GM18502 (cell line): ENCODE results near the gene TEAD1.

Experiments
- ATAC-seq: cut with Tn5 transposase; IDR thresholded peaks from one replicate; pipeline ENCODE4 v1.9.1; 2021; ENCODE audit warnings: mild to moderate bottlenecking; ENCODE audit not compliant: unreplicated experiment, poor library complexity

TEAD1 gene

GRCh38 chr11:12731841-12732336, 57.7 kb downstream of the TEAD1 start:
- ATAC-seq = no peak

- ATAC-seq = no peak
Measured at GRCh38 chr11:12733091-12733490, 58.9 kb downstream of the TEAD1 start.

- no peak for ATAC-seq
Measured at GRCh38 chr11:12734625-12735024, 60.4 kb downstream of the TEAD1 start.

DNA sequence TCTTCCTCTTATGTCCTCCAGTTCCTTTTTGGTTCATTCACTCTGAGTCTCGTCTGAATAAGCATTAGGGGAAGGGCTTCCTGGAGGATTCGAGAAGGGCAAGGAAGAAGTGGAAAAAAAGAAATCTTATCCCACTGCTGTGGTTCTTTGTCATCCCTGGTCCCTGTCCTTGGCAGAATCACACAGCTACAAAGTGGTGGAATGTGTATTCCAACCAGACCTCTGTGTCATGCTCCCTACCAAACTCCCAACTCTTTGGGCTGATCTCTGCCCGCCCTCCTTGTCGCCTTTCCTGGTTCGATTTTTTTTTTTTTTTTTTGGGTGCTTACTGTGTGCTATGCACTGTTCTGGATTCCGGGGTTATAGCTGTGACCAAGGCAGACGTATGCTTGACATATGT, 61.0 kb downstream of the TEAD1 start:
- ATAC-seq = no peak

- no peak for ATAC-seq
Measured at GRCh38 chr11:12737024-12737423, 62.8 kb downstream of the TEAD1 start.

- no peak for ATAC-seq
Measured at GRCh38 chr11:12741671-12742216, 67.5 kb downstream of the TEAD1 start.

GRCh38 chr11:12743834-12744449, 69.7 kb downstream of the TEAD1 start:
- ATAC-seq = no peak

DNA sequence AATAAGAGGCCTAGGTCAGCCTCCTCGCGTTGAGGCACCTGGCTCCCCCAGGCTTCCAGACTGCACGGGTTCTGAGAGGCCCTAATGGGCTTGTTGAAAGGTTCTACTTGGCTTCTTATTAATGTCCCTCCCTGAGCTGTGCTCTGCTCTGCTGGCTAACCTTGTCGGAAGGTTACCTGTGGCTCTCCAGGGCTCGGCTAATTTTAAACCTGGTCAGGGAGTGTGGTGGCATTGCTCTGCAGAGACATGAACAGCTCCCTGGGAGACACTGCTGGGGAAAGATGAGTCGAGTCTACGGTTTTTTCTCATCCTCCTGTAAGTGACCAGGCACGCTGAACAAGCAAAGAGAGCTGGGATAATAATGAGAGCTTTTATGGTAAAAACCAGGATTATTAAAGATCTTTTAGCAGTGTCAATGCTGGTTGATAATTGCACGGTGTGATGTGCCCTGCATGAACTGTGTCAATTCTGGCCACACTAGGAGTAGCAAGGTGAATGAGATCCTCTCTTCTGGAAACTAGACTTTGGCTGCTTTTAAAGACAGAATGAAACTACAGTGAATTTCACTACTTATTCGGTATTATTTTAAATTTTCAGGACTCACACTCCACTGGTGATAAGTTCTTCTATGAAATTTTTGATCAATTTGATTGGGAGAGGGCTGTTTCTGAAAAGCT, 70.7 kb downstream of the TEAD1 start:
- ATAC-seq = no peak

- ATAC-seq = no peak
Measured at GRCh38 chr11:12745787-12746186, 71.6 kb downstream of the TEAD1 start.

DNA sequence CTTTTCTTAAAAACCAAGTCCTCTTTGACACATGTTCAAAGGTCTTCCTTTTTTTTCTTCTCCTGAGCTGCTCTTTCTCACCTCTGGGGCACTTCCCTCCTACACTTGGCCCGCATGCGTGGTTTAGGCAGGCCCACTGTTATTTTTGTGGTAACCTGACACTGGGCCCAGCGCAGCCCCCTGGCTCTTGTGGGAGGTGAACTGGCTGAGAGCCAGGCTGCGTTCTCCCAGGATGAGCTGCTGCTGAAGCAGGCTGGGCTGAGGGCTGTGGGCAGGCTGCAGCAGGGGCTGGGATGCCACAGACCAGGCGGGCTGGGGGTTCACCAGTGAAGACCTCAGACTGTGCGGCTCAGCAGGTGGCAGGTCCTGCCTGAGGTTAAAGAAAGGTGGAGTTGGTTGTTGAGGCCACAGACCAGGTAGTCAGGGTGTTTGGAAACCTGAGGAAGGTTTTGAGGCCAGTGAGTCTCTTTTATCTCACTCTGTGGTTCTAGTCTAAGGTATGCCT, 72.4 kb downstream of the TEAD1 start:
- no peak for ATAC-seq

- no peak for ATAC-seq
Measured at GRCh38 chr11:12748561-12748960, 74.3 kb downstream of the TEAD1 start.

GRCh38 chr11:12749442-12749841, 75.2 kb downstream of the TEAD1 start:
- ATAC-seq = no peak

DNA sequence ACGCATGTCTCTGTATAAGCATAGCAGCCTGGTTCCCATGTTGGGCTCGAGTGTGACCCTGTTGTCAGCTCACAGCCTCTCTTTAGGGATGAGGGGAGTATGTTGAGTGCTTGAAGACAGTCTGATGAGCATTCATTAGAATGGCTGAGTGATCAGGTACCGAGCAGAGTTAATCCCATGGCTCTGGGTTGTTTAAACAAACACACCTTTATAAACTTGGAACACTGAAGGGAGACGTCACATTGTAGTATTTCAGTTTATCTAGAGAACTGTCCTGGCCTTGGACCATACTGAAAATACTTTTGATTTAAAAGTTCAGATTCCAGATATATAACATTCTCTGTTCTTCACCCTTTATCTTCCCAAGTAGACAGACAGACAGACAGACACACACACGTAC, 76.0 kb downstream of the TEAD1 start:
- no peak for ATAC-seq

- no peak for ATAC-seq
Measured at GRCh38 chr11:12752868-12753524, 78.8 kb downstream of the TEAD1 start.

DNA sequence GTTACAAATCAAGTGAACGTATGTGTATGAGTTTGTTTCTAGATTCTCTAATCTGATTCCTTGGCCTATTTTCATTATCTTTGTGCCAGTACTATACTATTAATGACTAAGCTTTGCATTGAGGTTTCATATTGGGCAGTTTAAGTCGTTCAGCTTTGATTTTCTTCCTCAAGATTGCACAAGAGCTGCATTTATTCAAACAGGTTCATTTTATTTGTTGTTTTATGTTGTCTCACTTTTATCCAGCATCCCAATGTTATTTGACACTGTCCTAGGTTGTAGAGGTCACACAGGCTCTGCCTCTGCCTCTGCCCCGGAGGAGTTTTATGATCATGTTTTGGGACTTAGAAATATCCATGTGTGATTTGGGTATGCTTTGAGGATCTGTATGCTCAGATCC, 79.8 kb downstream of the TEAD1 start:
- no peak for ATAC-seq

DNA sequence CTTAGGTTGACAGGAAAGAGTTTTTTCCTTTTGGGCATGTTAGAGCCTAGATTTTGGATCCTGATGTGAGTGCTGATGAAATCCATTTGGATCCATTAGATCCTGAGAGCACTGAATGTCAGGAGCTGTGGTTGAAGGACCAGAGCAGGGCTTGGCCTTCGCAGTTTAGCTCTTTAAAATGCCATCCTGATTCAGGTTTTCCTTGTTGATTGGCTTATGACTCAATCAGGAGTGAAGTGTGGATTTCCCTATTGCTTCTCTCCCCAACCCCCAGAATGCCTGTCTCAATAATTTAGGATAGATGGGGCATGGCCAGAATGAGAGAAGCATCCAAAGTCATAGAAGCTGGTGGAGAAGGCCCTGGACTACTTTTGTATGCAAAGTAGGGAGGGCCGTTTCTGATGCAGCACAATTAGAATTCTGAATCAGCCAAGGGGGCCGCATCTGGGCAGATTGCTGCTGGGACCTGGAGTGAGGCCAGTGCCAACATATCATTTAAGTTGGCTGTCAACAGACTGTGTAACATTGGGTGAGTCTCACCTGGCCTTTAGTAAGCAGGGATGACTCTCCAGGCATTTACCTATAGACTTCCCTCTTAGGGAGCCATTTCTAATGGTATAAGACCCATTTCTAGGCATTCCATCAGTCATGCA, 80.5 kb downstream of the TEAD1 start:
- no peak for ATAC-seq

- ATAC-seq = no peak
Measured at GRCh38 chr11:12755510-12756453, 81.6 kb downstream of the TEAD1 start.

GRCh38 chr11:12756454-12756806, 82.2 kb downstream of the TEAD1 start:
- no peak for ATAC-seq

GRCh38 chr11:12756867-12757266, 82.6 kb downstream of the TEAD1 start:
- ATAC-seq = no peak

DNA sequence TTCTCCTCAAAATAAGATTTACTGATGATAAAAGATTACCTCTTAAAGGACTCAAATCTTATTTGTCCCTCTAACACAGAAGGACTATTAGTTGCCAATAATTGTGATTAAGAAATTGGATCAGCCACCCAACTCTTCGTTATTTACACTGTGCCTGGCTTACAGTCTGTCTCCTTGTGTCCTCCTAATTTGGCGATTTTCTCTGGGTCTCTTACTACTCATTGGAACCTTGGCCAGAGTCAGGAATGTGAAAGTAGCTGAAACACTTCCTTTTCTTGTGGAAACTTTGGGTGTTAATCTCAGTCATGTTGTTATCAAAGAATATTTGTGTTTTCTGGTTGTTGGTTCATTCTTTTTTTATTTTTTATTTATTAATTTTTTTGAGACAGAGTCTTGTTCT, 83.2 kb downstream of the TEAD1 start:
- no peak for ATAC-seq
